HepG2 (cell line): ENCODE data around the gene P3H4. TPM values are rescaled to one million over a fixed set of nuclear protein-coding genes. Genes with fewer than 3 reads are reported as not detected.

ENCODE experiments used
- CHCHD3 ChIP-seq: sonication (generic); formaldehyde crosslinking; IDR thresholded peaks from 2 replicates; pipeline ENCODE4 v1.8.0; 2022; ENCODE audit warnings: mild to moderate bottlenecking, missing genetic modification reagents, moderate library complexity
- ETV5 ChIP-seq: IDR thresholded peaks from 2 replicates; pipeline ENCODE4 v1.6.1; 2018; ENCODE audit warnings: missing biosample characterization, missing genetic modification reagents, inconsistent platforms, borderline replicate concordance
- FIP1L1 ChIP-seq: fragments of 200-400 bp; formaldehyde crosslinking; IDR thresholded peaks from 2 replicates; pipeline ENCODE4 v1.6.1; 2018; ENCODE audit warnings: low read depth, mild to moderate bottlenecking, low read length, moderate library complexity, borderline replicate concordance; ENCODE audit not compliant: insufficient read depth
- FOXJ3 ChIP-seq: sonication (generic); formaldehyde crosslinking; IDR thresholded peaks from 2 replicates; pipeline ENCODE4 v1.4.0; 2020; ENCODE audit warnings: missing genetic modification reagents, mild to moderate bottlenecking, borderline replicate concordance
- JUND ChIP-seq: sonication (generic); formaldehyde crosslinking; IDR thresholded peaks from 2 replicates; pipeline ENCODE4 v1.8.0; 2022; ENCODE audit warnings: mild to moderate bottlenecking, missing genetic modification reagents
- KDM6A ChIP-seq: IDR thresholded peaks from 2 replicates; pipeline ENCODE4 v1.6.1; 2016; ENCODE audit warnings: low read depth
- MIER2 ChIP-seq: IDR thresholded peaks from 2 replicates; pipeline ENCODE4 v1.6.1; 2016; ENCODE audit warnings: missing biosample characterization, missing genetic modification reagents
- RARA ChIP-seq: IDR thresholded peaks from 2 replicates; pipeline ENCODE4 v1.6.1; 2016; ENCODE audit warnings: missing genetic modification reagents, missing compliant biosample characterization
- REPIN1 ChIP-seq: sonication (generic); formaldehyde crosslinking; IDR thresholded peaks from 2 replicates; pipeline ENCODE4 v1.8.0; 2022; ENCODE audit warnings: missing genetic modification reagents, low read depth, mild to moderate bottlenecking, borderline replicate concordance
- SMC3 ChIP-seq: IDR thresholded peaks from 2 replicates; pipeline ENCODE4 v1.6.1; 2011; ENCODE audit warnings: low read length, improper control_type of control experiment
- ZBTB20 ChIP-seq: sonication (generic); formaldehyde crosslinking; IDR thresholded peaks from 2 replicates; pipeline ENCODE4 v1.8.1; 2023; ENCODE audit warnings: missing genetic modification reagents, low read depth, mild to moderate bottlenecking, borderline replicate concordance
- ZNF264 ChIP-seq: sonication (generic); formaldehyde crosslinking; IDR thresholded peaks from 2 replicates; pipeline ENCODE4 v1.4.0; 2020; ENCODE audit warnings: missing genetic modification reagents
- ZNF335 ChIP-seq: sonication (generic); formaldehyde crosslinking; IDR thresholded peaks from 2 replicates; pipeline ENCODE4 v1.4.0; 2020; ENCODE audit warnings: missing genetic modification reagents
- ZNF382 ChIP-seq: sonication (generic); formaldehyde crosslinking; IDR thresholded peaks from 2 replicates; pipeline ENCODE4 v1.5.0; 2020; ENCODE audit warnings: missing genetic modification reagents, mild to moderate bottlenecking, borderline replicate concordance
- ZNF567 ChIP-seq: sonication (generic); formaldehyde crosslinking; IDR thresholded peaks from 2 replicates; pipeline ENCODE4 v1.8.1; 2023; ENCODE audit warnings: mild to moderate bottlenecking, missing genetic modification reagents, borderline replicate concordance
- polyA plus RNA-seq, 8 experiments: library from polyadenylated mRNA; depleted of rRNA in 3 of 8; stranded (reverse) in 7 of 8; unstranded in 1 of 8; fragments of >200 nt; fragmentation: Illumina TruSeq in 4 of 8; extraction: Trizol in 4 of 8; gene quantifications; 2 replicates each; pipeline versions ENCODE4 v1.2.1 to v1.2.3, GENCODE V29; 2011 to 2016; ENCODE audit warnings: low read depth in 4 of 8, missing spikeins in 1 of 8, mixed read lengths in 1 of 8; ENCODE audit not compliant: insufficient read depth in 1 of 8
- total RNA-seq, 5 experiments: library from RNA; depleted of rRNA; stranded (reverse); fragments of >200 nt; fragmentation: Illumina TruSeq; extraction: Trizol; gene quantifications; 2 replicates each; pipeline ENCODE4 v1.2.3, GENCODE V29; 2016; ENCODE audit warnings: low read depth in 1 of 5
- TF ChIP-seq, protein P1 (sequence below): sonication (generic); formaldehyde crosslinking; IDR thresholded peaks from 2 replicates; pipeline ENCODE4 v1.4.0; 2020; ENCODE audit warnings: missing genetic modification reagents
- TF ChIP-seq, protein P2 (sequence below): sonication (generic); formaldehyde crosslinking; IDR thresholded peaks from 2 replicates; pipeline ENCODE4 v1.5.0; 2020; ENCODE audit warnings: missing genetic modification reagents
- TF ChIP-seq, protein P3 (sequence below): sonication (generic); formaldehyde crosslinking; IDR thresholded peaks from 2 replicates; pipeline ENCODE4 v1.4.0; 2020; ENCODE audit warnings: missing genetic modification reagents
- TF ChIP-seq, protein P4 (sequence below): sonication (generic); formaldehyde crosslinking; IDR thresholded peaks from 2 replicates; pipeline ENCODE4 v1.5.1; 2020; ENCODE audit warnings: mild to moderate bottlenecking, missing genetic modification reagents, borderline replicate concordance
- TF ChIP-seq, protein P5 (sequence below): sonication (generic); formaldehyde crosslinking; IDR thresholded peaks from 2 replicates; pipeline ENCODE4 v1.4.0; 2020; ENCODE audit warnings: missing genetic modification reagents

The P3H4 gene
- total and polyA plus RNA-seq, 2 of the 13 experiments (the other 11 are each of a cell fraction or from before 2014, with no cell fraction given), result 37.1 to 50.6 TPM

DNA sequence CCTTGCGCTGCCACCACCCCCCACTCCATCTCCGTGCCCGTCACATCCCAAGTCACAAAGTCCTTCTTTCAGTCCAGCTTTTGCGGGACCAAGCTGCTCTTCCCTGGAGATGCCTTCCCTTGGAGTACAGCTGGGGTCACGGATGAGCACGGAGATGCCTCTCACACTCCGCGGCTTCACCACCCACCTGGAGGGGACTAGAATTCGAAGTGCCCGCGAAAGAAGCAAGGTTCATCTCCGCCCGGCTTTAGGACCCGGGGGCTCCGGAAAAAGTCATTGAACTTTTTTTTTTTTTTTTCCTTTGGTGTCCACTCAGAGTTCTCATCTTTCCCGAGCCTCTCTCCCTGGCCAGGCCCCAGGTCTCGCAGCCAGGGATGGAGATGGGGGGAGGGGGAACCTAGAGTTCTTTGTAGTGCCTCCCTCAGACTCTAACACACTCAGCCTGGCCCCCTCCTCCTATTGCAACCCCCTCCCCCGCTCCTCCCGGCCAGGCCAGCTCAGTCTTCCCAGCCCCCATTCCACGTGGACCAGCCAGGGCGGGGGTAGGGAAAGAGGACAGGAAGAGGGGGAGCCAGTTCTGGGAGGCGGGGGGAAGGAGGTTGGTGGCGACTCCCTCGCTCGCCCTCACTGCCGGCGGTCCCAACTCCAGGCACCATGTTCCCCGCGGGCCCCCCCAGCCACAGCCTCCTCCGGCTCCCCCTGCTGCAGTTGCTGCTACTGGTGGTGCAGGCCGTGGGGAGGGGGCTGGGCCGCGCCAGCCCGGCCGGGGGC lies 817 bp upstream of the P3H4 start, which contains the start of gene FKBP10 (continued):
- TF ChIP-seq, protein P1, sequence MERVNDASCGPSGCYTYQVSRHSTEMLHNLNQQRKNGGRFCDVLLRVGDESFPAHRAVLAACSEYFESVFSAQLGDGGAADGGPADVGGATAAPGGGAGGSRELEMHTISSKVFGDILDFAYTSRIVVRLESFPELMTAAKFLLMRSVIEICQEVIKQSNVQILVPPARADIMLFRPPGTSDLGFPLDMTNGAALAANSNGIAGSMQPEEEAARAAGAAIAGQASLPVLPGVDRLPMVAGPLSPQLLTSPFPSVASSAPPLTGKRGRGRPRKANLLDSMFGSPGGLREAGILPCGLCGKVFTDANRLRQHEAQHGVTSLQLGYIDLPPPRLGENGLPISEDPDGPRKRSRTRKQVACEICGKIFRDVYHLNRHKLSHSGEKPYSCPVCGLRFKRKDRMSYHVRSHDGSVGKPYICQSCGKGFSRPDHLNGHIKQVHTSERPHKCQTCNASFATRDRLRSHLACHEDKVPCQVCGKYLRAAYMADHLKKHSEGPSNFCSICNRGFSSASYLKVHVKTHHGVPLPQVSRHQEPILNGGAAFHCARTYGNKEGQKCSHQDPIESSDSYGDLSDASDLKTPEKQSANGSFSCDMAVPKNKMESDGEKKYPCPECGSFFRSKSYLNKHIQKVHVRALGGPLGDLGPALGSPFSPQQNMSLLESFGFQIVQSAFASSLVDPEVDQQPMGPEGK (CRISPR knock-in tag), result peak; percentile 96
- TF ChIP-seq RARA (CRISPR knock-in tag) (no peak), ZNF335 (CRISPR knock-in tag) (0 out of 2 replicates have a peak, but pooled peaks have one; percentile 26), ZNF382 (CRISPR knock-in tag) (no peak), ZBTB20 (CRISPR knock-in tag) (no peak; the same call in 1 of the 2 replicates), FOXJ3 (CRISPR knock-in tag) (no peak), JUND (CRISPR knock-in tag) (peak; percentile 55; the same call in 1 of the 2 replicates), CHCHD3 (CRISPR knock-in tag) (no peak), KDM6A (CRISPR knock-in tag) (peak; percentile 39; the same call in 1 of the 2 replicates), REPIN1 (CRISPR knock-in tag) (peak; percentile 74), ZNF264 (CRISPR knock-in tag) (0 out of 2 replicates have a peak, but pooled peaks have one; percentile 55), ETV5 (peak; percentile 63), ZNF567 (no peak), MIER2 (CRISPR knock-in tag) (no peak), SMC3 (peak; percentile 11; the same call in 1 of the 2 replicates), FIP1L1 (no peak)
- TF ChIP-seq, protein P2, sequence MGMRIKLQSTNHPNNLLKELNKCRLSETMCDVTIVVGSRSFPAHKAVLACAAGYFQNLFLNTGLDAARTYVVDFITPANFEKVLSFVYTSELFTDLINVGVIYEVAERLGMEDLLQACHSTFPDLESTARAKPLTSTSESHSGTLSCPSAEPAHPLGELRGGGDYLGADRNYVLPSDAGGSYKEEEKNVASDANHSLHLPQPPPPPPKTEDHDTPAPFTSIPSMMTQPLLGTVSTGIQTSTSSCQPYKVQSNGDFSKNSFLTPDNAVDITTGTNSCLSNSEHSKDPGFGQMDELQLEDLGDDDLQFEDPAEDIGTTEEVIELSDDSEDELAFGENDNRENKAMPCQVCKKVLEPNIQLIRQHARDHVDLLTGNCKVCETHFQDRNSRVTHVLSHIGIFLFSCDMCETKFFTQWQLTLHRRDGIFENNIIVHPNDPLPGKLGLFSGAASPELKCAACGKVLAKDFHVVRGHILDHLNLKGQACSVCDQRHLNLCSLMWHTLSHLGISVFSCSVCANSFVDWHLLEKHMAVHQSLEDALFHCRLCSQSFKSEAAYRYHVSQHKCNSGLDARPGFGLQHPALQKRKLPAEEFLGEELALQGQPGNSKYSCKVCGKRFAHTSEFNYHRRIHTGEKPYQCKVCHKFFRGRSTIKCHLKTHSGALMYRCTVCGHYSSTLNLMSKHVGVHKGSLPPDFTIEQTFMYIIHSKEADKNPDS (CRISPR knock-in tag), result no peak
- TF ChIP-seq, protein P3, sequence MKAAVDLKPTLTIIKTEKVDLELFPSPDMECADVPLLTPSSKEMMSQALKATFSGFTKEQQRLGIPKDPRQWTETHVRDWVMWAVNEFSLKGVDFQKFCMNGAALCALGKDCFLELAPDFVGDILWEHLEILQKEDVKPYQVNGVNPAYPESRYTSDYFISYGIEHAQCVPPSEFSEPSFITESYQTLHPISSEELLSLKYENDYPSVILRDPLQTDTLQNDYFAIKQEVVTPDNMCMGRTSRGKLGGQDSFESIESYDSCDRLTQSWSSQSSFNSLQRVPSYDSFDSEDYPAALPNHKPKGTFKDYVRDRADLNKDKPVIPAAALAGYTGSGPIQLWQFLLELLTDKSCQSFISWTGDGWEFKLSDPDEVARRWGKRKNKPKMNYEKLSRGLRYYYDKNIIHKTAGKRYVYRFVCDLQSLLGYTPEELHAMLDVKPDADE (CRISPR knock-in tag), result no peak
- TF ChIP-seq, protein P4, sequence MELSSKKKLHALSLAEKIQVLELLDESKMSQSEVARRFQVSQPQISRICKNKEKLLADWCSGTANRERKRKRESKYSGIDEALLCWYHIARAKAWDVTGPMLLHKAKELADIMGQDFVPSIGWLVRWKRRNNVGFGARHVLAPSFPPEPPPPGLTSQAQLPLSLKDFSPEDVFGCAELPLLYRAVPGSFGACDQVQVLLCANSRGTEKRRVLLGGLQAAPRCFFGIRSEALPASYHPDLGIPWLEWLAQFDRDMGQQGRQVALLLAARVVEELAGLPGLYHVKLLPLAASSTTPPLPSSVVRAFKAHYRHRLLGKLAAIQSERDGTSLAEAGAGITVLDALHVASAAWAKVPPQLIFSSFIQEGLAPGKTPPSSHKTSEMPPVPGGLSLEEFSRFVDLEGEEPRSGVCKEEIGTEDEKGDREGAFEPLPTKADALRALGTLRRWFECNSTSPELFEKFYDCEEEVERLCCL (CRISPR knock-in tag), result peak; percentile 20; the same call in 1 of the 2 replicates
- TF ChIP-seq, protein P5, sequence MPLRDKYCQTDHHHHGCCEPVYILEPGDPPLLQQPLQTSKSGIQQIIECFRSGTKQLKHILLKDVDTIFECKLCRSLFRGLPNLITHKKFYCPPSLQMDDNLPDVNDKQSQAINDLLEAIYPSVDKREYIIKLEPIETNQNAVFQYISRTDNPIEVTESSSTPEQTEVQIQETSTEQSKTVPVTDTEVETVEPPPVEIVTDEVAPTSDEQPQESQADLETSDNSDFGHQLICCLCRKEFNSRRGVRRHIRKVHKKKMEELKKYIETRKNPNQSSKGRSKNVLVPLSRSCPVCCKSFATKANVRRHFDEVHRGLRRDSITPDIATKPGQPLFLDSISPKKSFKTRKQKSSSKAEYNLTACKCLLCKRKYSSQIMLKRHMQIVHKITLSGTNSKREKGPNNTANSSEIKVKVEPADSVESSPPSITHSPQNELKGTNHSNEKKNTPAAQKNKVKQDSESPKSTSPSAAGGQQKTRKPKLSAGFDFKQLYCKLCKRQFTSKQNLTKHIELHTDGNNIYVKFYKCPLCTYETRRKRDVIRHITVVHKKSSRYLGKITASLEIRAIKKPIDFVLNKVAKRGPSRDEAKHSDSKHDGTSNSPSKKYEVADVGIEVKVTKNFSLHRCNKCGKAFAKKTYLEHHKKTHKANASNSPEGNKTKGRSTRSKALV, result no peak
